Measurements from ENCODE around the gene RBM22.

The RBM22 gene

DNA sequence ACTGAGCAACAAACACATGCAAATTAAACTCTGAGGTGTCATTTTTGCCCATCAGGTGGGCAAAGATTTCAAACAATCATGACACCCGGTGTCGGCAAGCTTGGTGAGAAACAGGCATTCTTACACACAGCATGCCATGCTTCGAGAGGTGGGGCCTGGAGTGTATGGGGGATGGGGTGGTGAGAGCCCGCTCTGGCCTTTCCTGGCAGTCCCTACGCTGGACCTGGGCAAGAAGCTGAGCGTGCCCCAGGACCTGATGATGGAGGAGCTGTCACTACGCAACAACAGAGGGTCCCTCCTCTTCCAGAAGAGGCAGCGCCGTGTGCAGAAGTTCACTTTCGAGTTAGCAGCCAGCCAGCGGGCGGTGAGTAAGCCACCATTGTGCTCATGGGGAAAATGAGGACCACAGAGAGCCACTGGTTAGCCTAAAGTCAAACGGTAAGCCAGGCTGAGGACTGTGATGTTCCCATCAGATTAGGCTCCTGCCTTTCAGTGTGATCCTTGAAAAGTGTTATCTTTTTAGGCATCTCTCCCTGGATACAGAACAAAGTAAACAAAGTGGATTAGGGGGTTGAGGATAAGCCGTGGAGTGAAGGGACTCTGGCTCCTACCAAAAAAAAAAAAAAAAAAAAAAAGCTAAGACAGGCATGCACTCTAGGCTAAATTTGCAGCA is 30.5 kb downstream of the RBM22 start:
- H3K4me3 ChIP-seq (ENCODE audit: severe bottlenecking), result no peak overlapping the region
- no peaks in the 10 kb centered on the region for H3K27me3 ChIP-seq (ENCODE audit: insufficient read depth, poor library complexity, severe bottlenecking)
- no peaks in the 10 kb centered on the region for H3K36me3 ChIP-seq (ENCODE audit: low read depth)
- ATAC-seq (ENCODE audit: low read depth) (no peak), DNase-seq (ENCODE audit: low spot score) (no peak)
- H3K27ac ChIP-seq (ENCODE audit: poor library complexity, severe bottlenecking), result no peak overlapping the region
- H3K9me3 ChIP-seq (ENCODE audit: severe bottlenecking), result no peaks in the 10 kb centered on the region
- H3K4me1 ChIP-seq (ENCODE audit: insufficient read depth, poor library complexity, severe bottlenecking), result peaks cover 9% of the 10 kb centered on the region
- no peak for TF ChIP-seq CTCF (IDR thresholded peaks at IDR 0.05; ENCODE audit: poor library complexity, severe bottlenecking)

- H3K27ac ChIP-seq (ENCODE audit: poor library complexity, severe bottlenecking), result no peak overlapping the region
- no peak for TF ChIP-seq CTCF (IDR thresholded peaks at IDR 0.05; ENCODE audit: poor library complexity, severe bottlenecking)
- no peak for DNase-seq (ENCODE audit: low spot score)
Measured at GRCh38 chr5:150665044-150665443, 35.8 kb downstream of the RBM22 start.

GRCh38 chr5:150663936-150664335 is 36.9 kb downstream of the RBM22 start:
- Histone ChIP-seq H3K27me3 (ENCODE audit: insufficient read depth, poor library complexity, severe bottlenecking) (no peaks in the 10 kb centered on the region), H3K4me3 (ENCODE audit: severe bottlenecking) (no peak overlapping the region), H3K4me1 (ENCODE audit: insufficient read depth, poor library complexity, severe bottlenecking) (no peaks in the 10 kb centered on the region), H3K27ac (ENCODE audit: poor library complexity, severe bottlenecking) (no peak overlapping the region), H3K9me3 (ENCODE audit: severe bottlenecking) (no peaks in the 10 kb centered on the region), H3K36me3 (ENCODE audit: low read depth) (no peaks in the 10 kb centered on the region)
- ATAC-seq (ENCODE audit: low read depth) (no peak), DNase-seq (ENCODE audit: low spot score) (no peak)
- TF ChIP-seq CTCF (IDR thresholded peaks at IDR 0.05; ENCODE audit: poor library complexity, severe bottlenecking), result no peak

More at GRCh38 chr5:150665044-150665443, 35.8 kb downstream of the RBM22 start:
- no peaks in the 10 kb centered on the region for H3K27me3 ChIP-seq (ENCODE audit: insufficient read depth, poor library complexity, severe bottlenecking)
- H3K4me3 ChIP-seq (ENCODE audit: severe bottlenecking), result no peak overlapping the region
- no peaks in the 10 kb centered on the region for H3K4me1 ChIP-seq (ENCODE audit: insufficient read depth, poor library complexity, severe bottlenecking)
- no peak for ATAC-seq (ENCODE audit: low read depth)
- H3K36me3 ChIP-seq (ENCODE audit: low read depth), result no peaks in the 10 kb centered on the region
- no peaks in the 10 kb centered on the region for H3K9me3 ChIP-seq (ENCODE audit: severe bottlenecking)

GRCh38 chr5:150662731-150663516 is 37.9 kb downstream of the RBM22 start:
- Histone ChIP-seq H3K27ac (ENCODE audit: poor library complexity, severe bottlenecking) (no peak overlapping the region), H3K9me3 (ENCODE audit: severe bottlenecking) (no peaks in the 10 kb centered on the region), H3K36me3 (ENCODE audit: low read depth) (no peaks in the 10 kb centered on the region), H3K4me1 (ENCODE audit: insufficient read depth, poor library complexity, severe bottlenecking) (no peaks in the 10 kb centered on the region), H3K27me3 (ENCODE audit: insufficient read depth, poor library complexity, severe bottlenecking) (no peaks in the 10 kb centered on the region), H3K4me3 (ENCODE audit: severe bottlenecking) (no peak overlapping the region)
- ATAC-seq (ENCODE audit: low read depth), result no peak
- DNase-seq (ENCODE audit: low spot score), result no peak
- no peak for TF ChIP-seq CTCF (IDR thresholded peaks at IDR 0.05; ENCODE audit: poor library complexity, severe bottlenecking)
